Stimulated activated CD4-positive, alpha-beta T cell treated with anti-CD3 and anti-CD28 coated beads, Interleukin-4, amount 100 ng/mL, for 24 hours (primary cell): ENCODE data around the gene PGLYRP2.
"Not testable (repeated sequence)": the region's sequence is repeated elsewhere in the genome, so short reads cannot be mapped to it uniquely, and the experiment has no call there.

Experiments
- DNase-seq: peaks from one replicate; pipeline ENCODE4 v3.0.0-alpha.2; 2020

Gene PGLYRP2

GRCh38 chr19:15479391-15480345, at the start of gene PGLYRP2:
Gene PGLYRP2 (minus strand): TSS chr19:15479501. CDS start chr19:15479371, 130 bp downstream.
- DNase-seq = no peak

DNA sequence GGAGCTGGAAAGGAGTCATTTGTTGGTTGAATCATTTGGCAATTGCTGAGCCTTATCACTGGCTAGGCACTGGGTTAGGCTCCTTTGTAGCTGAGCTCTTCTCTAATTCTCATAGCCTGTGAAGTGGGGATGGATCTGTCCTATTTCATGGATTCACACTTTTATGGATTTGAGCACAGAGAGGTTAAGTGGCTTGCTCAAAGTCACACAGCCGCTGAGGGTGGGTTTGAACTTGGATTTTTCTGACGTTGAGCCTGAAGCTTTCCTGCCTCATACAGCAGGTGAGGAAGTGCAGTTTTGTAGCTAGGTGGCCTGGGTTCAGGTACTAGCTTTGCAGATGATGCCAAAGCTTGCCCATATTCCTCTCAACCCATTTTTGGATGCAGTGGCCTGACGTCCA, 48.4 kb upstream of the PGLYRP2 start:
- no peak for DNase-seq

DNA sequence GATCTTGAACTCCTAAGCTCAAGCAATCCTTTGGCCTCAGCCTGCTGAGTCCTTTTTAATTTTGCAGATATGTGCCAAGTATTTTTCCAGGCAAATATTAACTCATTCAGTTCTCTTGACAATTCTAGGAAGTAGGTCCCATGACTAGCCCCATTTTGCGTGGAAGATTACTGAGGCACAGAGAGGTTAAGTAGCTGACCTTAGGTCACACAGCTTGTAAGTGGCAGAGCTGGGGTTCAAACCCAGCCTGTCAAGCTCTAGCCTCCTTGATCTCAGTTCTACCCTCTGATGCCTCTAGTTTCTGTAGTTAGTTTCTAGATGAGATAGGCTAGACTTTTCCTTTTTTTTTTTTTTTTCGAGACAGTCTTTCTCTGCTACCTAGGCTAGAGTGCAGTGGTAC, 47.1 kb upstream of the PGLYRP2 start:
- no peak for DNase-seq

DNA sequence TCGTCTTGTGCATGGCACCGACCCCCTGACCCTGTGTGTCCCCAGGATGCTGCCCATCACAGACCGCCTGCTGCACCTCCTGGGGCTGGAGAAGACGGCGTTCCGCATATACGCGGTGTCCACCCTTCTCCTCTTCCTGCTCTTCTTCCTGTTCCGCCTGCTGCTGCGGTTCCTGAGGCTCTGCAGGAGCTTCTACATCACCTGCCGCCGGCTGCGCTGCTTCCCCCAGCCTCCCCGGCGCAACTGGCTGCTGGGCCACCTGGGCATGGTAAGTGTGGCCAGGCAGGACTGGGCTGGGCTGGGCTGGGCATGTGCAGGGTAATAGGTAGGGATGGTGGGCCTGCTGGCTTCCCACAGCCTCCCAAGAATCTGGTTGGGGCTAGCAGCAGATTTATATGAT, 46.0 kb upstream of the PGLYRP2 start:
- no peak for DNase-seq

GRCh38 chr19:15524781-15525180, 45.5 kb upstream of the PGLYRP2 start:
- DNase-seq = no peak

GRCh38 chr19:15519433-15519976, 40.2 kb upstream of the PGLYRP2 start:
- DNase-seq = no peak

- DNase-seq = no peak
Observed at GRCh38 chr19:15517778-15518177, 38.5 kb upstream of the PGLYRP2 start.

- no peak for DNase-seq
Observed at GRCh38 chr19:15516363-15516762, 37.1 kb upstream of the PGLYRP2 start.

- DNase-seq = not testable (repeated sequence)
Observed at GRCh38 chr19:15515227-15515625, 35.9 kb upstream of the PGLYRP2 start.

DNA sequence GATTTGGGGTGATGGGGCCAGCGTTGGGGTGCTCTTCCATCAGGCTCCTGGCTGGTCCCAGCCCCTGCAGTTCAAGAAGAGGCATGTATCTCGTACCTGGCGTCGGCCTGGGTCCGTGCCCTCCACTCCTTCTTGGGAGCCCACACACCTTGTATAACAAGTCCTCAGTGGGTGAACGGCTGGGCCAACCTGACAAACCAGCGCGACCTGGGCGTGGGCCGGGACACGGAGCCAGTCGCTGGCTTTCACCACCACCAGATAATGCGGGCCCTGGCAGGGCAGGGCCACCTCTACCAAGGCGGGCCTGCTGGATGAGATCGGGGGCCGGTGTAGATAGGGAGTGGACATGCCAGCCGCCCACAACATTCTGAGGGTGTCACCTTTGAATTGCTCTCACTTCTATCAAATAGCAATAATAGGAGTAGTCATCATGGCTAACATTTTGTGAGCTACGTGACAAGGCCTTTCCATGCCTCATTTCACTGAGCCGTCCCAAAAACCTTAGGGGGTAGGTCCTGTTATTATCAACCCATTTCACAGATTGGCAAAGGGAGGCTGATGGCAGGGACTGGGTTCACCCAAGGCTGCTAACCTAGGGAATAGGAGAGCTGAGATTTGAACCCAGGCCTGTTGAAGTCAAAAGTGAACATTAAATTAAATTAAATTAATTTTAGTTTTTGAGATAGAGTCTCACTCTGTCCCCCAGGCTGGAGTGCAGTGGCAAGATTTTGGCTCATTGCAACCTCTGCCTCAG, 32.5 kb upstream of the PGLYRP2 start:
- DNase-seq = no peak

GRCh38 chr19:15508035-15508710, 28.9 kb upstream of the PGLYRP2 start, which contains the start of gene CYP4F22:
Gene CYP4F22 (plus strand): TSS chr19:15508525. CDS start chr19:15525337, 16,812 bp downstream.
- DNase-seq = no peak

DNA sequence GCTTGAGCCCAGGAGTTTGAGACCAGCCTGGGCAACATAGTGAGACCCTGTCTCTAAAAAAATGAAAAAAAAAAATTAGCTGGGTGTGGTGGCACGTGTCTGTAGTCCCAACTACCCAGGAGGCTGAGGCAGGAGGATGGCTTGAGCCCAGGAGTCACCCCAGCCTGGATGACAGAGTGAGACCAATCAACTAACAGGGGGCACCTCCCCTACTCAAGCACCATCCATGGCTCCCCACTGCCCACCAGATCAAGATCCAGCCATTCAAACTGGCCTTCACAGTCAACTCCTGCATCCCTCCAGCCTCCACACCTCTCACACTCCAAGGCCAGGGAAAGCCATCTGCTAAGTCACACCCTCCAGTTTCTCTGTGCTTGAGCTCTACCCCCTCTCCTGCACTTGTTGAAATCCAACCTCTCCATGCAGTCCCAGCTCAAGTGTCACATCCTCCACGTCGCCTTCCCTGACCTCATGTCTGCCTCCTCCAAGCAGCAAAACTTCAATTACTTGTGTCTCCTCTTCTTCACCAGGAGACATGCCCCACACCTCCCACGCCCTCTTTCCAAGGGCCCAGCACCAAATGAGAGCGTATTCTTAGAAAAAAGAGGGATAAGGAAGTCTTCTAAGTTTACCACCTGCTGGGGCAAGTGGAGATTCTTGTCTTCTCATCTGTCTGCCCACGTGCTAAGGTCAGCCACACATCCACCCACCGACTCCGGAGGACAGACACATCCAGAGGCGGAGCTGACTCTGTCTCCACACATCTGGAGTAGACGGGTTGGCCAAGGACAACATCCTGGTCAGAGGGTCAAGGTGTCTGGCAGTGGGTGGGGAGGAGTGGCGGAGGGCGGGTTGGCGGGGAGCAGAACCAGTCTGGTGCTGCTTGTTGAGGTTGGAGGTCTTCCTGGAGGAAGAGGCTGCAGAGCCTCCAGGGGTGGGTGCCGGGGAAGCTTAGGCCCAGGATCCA, 28.1 kb upstream of the PGLYRP2 start:
- no peak for DNase-seq

DNA sequence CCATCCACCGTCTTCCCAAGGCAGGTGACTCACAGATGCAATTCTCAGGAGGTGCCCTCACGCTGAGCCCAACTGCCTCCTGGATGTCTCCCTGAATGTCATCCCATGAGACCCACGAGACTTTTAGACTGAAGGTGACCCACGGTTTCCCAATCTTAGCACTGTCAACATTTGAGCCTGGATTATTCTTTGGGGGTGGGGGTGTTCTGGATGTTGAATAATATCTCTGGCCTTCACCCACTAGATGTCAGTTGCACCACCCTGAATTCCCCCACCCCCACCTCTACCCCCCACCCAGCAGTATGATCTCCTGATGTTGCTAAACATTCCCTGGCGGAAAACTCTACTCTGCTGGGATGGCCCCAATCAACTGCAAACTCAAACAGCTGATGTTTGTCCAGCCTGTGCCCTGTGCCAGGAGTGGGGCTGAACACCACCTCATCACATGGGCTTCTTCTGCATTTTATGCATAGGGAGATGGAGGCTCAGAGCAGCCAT, 26.8 kb upstream of the PGLYRP2 start:
- DNase-seq = no peak

- no peak for DNase-seq
Observed at GRCh38 chr19:15502264-15502663, 23.0 kb upstream of the PGLYRP2 start.

GRCh38 chr19:15501596-15501995, 22.3 kb upstream of the PGLYRP2 start:
- no peak for DNase-seq

DNA sequence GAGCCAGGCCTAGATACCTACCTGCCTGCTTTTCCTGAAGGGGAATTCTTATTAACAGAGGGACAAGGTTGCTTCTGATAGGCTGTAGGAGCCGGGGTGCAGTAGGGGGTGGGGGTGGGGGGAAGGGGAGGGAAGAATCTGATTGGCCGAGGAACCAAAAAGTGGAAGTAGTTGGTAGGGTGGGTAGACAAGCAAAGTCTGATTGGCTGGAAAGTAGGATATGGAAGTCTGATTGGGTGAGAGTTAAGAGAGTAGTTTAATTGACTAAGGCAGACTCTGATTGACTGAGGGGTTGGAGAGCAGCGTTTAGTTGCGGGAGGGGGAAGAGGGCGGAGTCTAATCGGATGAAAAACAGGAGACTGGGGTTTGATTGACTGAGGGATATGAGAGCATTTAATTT, 19.6 kb upstream of the PGLYRP2 start:
- DNase-seq = no peak

- DNase-seq = no peak
Observed at GRCh38 chr19:15498156-15498858, 19.0 kb upstream of the PGLYRP2 start.

DNA sequence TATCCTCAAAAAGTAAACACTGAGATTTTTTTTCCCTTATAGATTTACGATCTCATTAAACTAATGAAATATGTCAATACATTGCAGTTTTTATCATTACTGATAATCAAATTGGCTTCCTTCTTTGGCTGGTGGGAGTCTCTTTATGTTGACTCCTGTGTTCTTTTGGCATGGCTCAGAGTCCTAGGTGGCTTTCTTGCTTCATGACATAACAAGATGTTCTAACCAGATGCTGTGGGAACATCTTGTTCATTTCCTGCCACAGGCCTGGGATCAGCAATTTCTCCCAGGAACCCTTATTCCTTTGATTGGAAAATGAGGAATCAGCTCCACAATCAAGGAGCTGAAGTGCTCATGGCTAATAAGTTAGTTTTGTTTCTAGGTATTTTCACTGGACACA, 15.8 kb upstream of the PGLYRP2 start:
- no peak for DNase-seq

GRCh38 chr19:15488489-15489226, 9.4 kb upstream of the PGLYRP2 start:
- no peak for DNase-seq

DNA sequence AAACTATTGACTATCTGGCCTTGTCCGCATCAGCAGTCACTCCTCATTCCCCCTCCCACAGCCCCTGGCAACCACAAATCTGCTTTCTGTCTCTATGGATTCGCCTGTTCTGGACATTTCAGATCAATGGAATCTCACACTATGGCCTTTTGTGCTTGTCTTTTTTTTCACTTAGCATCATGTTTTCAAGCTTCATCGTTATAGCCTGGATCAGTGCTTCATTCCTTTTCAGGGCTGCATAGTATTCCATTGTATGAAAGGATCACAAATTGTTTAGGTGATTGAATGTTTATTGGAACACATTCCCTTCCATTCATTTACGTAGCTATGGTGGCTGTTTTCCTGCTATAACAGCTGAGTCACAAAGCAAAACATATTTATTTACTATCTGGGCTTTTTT, 7.7 kb upstream of the PGLYRP2 start:
- DNase-seq = no peak
